ENCODE measurements around the gene MS4A7.
"Not testable (repeated sequence)": the region's sequence is repeated elsewhere in the genome, so short reads cannot be mapped to it uniquely, and the experiment has no call there.

The MS4A7 gene

GRCh38 chr11:60357771-60358170 lies 20.6 kb upstream of the MS4A7 start:
- TF ChIP-seq, protein P1, sequence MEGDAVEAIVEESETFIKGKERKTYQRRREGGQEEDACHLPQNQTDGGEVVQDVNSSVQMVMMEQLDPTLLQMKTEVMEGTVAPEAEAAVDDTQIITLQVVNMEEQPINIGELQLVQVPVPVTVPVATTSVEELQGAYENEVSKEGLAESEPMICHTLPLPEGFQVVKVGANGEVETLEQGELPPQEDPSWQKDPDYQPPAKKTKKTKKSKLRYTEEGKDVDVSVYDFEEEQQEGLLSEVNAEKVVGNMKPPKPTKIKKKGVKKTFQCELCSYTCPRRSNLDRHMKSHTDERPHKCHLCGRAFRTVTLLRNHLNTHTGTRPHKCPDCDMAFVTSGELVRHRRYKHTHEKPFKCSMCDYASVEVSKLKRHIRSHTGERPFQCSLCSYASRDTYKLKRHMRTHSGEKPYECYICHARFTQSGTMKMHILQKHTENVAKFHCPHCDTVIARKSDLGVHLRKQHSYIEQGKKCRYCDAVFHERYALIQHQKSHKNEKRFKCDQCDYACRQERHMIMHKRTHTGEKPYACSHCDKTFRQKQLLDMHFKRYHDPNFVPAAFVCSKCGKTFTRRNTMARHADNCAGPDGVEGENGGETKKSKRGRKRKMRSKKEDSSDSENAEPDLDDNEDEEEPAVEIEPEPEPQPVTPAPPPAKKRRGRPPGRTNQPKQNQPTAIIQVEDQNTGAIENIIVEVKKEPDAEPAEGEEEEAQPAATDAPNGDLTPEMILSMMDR (IDR thresholded peaks at IDR 0.05; ENCODE audit: low read depth, low read length), result no peak
- DNase-seq, result no peak
- Histone ChIP-seq H3K4me1 (no peaks in the 10 kb centered on the region), H3K9me3 (no peaks in the 10 kb centered on the region), H3K4me3 (ENCODE audit: low read depth, low read length) (no peak overlapping the region), H3K36me3 (no peaks in the 10 kb centered on the region), H3K27me3 (no peaks in the 10 kb centered on the region)

GRCh38 chr11:60360621-60361020 lies 17.7 kb upstream of the MS4A7 start:
- TF ChIP-seq, protein P1 (IDR thresholded peaks at IDR 0.05; ENCODE audit: low read depth, low read length), result no peak
- no peak for DNase-seq
- H3K27me3 ChIP-seq, result no peaks in the 10 kb centered on the region
- no peaks in the 10 kb centered on the region for H3K4me1 ChIP-seq
- H3K36me3 ChIP-seq, result no peaks in the 10 kb centered on the region
- no peak overlapping the region for H3K4me3 ChIP-seq (ENCODE audit: low read depth, low read length)
- no peaks in the 10 kb centered on the region for H3K9me3 ChIP-seq

DNA sequence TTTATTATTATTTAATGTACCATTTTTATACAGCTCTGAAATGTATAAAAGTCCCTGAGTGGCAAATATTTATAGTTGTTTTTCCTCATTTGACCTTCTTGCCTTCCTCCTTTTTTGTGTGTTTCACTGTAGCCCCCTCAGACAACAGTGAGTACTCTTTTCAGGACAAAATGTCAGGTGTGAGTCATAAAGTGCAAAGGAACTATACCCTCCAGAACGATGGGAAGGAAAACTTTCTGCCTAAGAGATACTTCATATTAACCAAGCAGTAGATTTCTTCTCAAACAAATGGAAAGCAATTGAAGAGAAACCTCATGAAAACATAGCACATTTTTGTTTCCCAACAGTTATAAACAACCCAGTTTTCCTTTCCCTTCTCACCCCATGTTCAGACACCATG lies 16.1 kb upstream of the MS4A7 start:
- Histone ChIP-seq H3K4me1 (no peaks in the 10 kb centered on the region), H3K36me3 (no peaks in the 10 kb centered on the region), H3K9me3 (no peaks in the 10 kb centered on the region), H3K4me3 (ENCODE audit: low read depth, low read length) (no peak overlapping the region), H3K27me3 (no peaks in the 10 kb centered on the region)
- DNase-seq, result no peak
- TF ChIP-seq, protein P1 (IDR thresholded peaks at IDR 0.05; ENCODE audit: low read depth, low read length), result no peak

GRCh38 chr11:60363542-60364470 lies 14.5 kb upstream of the MS4A7 start:
- no peaks in the 10 kb centered on the region for H3K4me1 ChIP-seq
- H3K4me3 ChIP-seq (ENCODE audit: low read depth, low read length), result no peak overlapping the region
- peak; percentile 15 for DNase-seq
- H3K36me3 ChIP-seq, result no peaks in the 10 kb centered on the region
- H3K27me3 ChIP-seq, result no peaks in the 10 kb centered on the region
- H3K9me3 ChIP-seq, result no peaks in the 10 kb centered on the region
- TF ChIP-seq, protein P1 (IDR thresholded peaks at IDR 0.05; ENCODE audit: low read depth, low read length), result peak; percentile 57

DNA sequence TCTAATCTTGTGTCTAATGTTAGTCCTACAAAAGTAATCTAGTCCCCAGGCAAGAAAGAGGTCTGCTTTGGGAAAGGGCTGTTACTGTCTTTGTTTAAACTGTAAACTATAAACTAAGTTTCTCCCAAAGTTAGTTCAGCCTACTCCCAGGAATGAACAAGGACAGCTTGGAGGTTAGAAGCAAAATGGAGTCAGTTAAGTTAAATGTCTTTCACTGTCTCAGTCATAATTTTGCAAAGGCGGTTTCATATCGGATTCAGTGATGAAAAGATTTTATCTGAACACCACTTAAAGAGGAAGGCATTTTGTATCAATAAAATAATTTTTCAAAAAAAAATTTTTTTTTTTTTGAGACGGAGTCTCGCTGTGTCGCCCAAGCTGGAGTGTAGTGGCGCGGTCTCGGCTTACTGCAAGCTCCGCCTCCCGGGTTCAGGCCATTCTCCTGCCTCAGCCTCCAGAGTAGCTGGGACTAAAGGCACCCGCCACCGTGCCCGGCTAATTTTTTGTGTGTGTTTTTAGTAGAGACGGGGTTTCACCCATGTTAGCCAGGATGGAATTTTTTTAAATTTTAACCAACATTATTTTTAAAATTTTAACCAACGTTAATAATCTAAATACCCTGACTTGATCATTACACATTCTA lies 11.9 kb upstream of the MS4A7 start:
- not testable (repeated sequence) for H3K4me3 ChIP-seq (ENCODE audit: low read depth, low read length); DNase-seq; H3K9me3 ChIP-seq; H3K4me1 ChIP-seq; H3K27me3 ChIP-seq; H3K36me3 ChIP-seq

DNA sequence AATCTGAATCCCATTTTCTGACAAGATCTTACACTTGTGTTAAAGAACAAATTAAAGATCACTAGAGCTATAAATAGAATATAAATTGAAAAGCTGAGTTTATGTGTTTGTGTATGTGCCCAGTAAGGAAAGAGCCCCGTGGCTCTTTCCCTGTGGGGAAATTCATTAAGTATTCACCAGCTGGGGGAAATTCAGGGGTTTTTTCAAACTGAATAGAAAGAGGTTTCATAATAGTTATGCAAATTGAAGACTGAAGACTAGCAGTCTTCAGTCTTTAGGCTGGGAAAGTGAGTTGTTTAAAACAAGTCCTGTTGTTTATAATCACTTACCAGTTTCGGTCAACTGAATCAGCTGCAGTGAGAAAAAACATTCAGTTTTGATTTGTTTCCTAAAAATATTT lies 11.3 kb upstream of the MS4A7 start:
- no peaks in the 10 kb centered on the region for H3K9me3 ChIP-seq
- no peak overlapping the region for H3K4me3 ChIP-seq (ENCODE audit: low read depth, low read length)
- no peaks in the 10 kb centered on the region for H3K4me1 ChIP-seq
- H3K36me3 ChIP-seq, result no peaks in the 10 kb centered on the region
- TF ChIP-seq, protein P1 (IDR thresholded peaks at IDR 0.05; ENCODE audit: low read depth, low read length), result no peak
- no peaks in the 10 kb centered on the region for H3K27me3 ChIP-seq
- no peak for DNase-seq

Measured in BE2C (cell line).